GM21619 (cell line): ENCODE measurements around the gene PRDX5.

Source experiments
- ATAC-seq: cut with Tn5 transposase; IDR thresholded peaks from one replicate; pipeline ENCODE4 v1.9.1; 2021; ENCODE audit not compliant: unreplicated experiment

The PRDX5 gene

GRCh38 chr11:64317961-64318765 is at the start of gene PRDX5:
TSS of gene PRDX5 (plus strand) at chr11:64318121. CDS start at chr11:64318216, 95 bp downstream.
- ATAC-seq: peak; percentile 55

GRCh38 chr11:64268893-64269539 is 48.9 kb upstream of the PRDX5 start:
- ATAC-seq: peak; percentile 14

GRCh38 chr11:64269540-64270220 is 48.2 kb upstream of the PRDX5 start:
- peak; percentile 60 for ATAC-seq

- no peak for ATAC-seq
These were observed 42.7 kb upstream of the PRDX5 start for GRCh38 chr11:64275031-64275800.

- ATAC-seq: no peak
These were observed 42.1 kb upstream of the PRDX5 start for GRCh38 chr11:64275841-64276240.

GRCh38 chr11:64276653-64277431 is 41.1 kb upstream of the PRDX5 start:
- ATAC-seq: no peak

GRCh38 chr11:64278576-64279190 is 39.2 kb upstream of the PRDX5 start:
- ATAC-seq: no peak

- no peak for ATAC-seq
These were observed 35.8 kb upstream of the PRDX5 start for GRCh38 chr11:64281957-64282770.

GRCh38 chr11:64283092-64283491 is 34.8 kb upstream of the PRDX5 start:
- no peak for ATAC-seq

- peak; percentile 70 for ATAC-seq
These were observed 33.6 kb upstream of the PRDX5 start, which contains the start of gene BAD for GRCh38 chr11:64284048-64284961. TSS of gene BAD (minus strand) at chr11:64284665. CDS start at chr11:64284368, 297 bp downstream.

- ATAC-seq: peak; percentile 55
These were observed 32.7 kb upstream of the PRDX5 start, which contains the start of gene GPR137 for GRCh38 chr11:64284962-64285884. TSS of gene GPR137 (plus strand) at chr11:64285848. CDS start at chr11:64286525, 677 bp downstream.

GRCh38 chr11:64285885-64286800 is 31.8 kb upstream of the PRDX5 start:
- ATAC-seq: no peak

GRCh38 chr11:64286801-64287159 is 31.1 kb upstream of the PRDX5 start:
- no peak for ATAC-seq

- no peak for ATAC-seq
These were observed 30.1 kb upstream of the PRDX5 start for GRCh38 chr11:64287676-64288352.

- ATAC-seq: no peak
These were observed 29.6 kb upstream of the PRDX5 start for GRCh38 chr11:64288353-64288750.
